ENCODE measurements around the gene FAM149A.

- no peak for TF ChIP-seq CTCF (IDR thresholded peaks at IDR 0.05)
- TF ChIP-seq POLR2AphosphoS5 (IDR thresholded peaks at IDR 0.05; ENCODE audit: insufficient read depth in 1 of 2, low read depth in 1 of 2) = no peak
Observed at GRCh38 chr4:186116697-186117096, 12.2 kb downstream of the FAM149A start.
